Skin of body (tissue), 2 donors: Measurements from ENCODE around the gene GAS7. TPM values are rescaled to one million over a fixed set of nuclear protein-coding genes. Genes with fewer than 3 reads are reported as not detected.
"Not testable (repeated sequence)": the region's sequence is repeated elsewhere in the genome, so short reads cannot be mapped to it uniquely, and the experiment has no call there.

Experiments
- DNase-seq: peaks from one replicate; lab custom pipeline; 2025; lab: John Stamatoyannopoulos, UW
- total RNA-seq: library from RNA; depleted of rRNA; stranded (reverse); fragments of >200 nt; gene quantifications from one replicate; pipeline ENCODE4 v1.2.3, GENCODE V29; 2014

Gene GAS7
- total RNA-seq, 1 donor from 2014 or later = 60.8 TPM

- no peak for DNase-seq
These were observed 276.2 kb downstream of the GAS7 start for GRCh38 chr17:9922012-9922848.

GRCh38 chr17:9921216-9921615 is 277.2 kb downstream of the GAS7 start:
- not testable (repeated sequence) for DNase-seq

DNA sequence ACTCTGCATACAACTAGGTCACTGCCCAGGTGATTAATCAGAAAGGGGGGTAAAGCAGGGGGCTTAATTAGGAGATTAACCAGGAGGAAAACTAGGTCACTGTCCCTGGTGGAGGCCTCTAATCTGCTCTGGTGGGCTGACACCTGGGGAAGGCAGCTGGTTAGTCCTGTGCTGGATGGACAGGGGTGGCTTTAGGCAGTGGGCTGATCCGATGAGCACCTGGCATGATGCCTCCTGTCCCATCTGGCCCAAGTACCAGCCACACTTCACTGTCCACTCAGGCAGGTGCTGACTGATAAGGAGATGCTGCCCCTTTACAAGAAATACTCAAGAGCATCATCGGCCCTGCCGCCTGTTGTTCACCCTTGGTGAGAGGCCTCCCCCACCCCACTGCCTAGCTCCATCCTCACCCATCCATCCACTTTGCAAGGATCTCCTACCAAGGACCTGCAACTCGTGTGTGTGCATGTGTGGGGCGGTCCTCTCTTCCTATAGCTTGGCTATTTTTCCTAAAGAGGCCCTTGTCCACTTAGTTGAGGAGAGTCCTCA is 279.5 kb downstream of the GAS7 start:
- DNase-seq = no peak

DNA sequence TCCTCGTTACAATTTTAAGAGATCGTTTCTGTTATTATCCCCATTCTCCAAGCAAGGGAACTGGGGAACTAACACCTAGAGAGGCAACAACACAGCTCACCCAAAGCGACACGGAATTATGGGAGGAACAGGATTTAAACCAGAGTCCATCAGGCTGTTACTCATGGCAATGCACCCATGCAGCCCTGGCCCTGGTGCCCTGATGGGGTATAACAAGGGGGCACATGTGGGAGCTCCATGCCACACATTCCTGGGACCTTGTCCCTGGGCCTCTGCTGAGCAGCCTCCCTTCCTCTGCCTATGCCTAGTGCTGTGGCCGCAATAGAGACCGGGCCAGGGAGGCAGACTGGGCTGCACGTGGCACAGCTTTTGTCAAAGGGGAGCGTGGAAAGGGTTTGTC is 280.1 kb downstream of the GAS7 start:
- DNase-seq = no peak

DNA sequence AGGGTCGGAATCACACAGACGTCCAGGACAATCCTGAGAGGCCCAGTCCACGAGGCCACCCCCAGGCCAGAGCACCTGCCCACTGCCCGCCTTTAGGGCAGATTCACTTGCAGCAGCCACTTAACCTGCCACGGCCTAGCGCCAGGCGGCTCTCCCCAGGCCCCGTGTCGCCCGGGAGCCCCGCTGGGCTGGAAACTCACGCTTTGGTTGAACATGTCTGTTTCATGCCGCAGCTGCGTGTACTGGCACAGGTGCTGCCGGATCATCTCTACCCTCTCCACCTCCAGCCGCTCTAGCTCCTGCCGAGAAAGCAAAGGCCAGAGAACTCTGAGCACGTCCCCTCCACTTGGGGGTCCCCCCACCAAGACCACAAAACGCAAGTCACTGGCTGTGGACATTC is 280.6 kb downstream of the GAS7 start:
- DNase-seq = no peak

DNA sequence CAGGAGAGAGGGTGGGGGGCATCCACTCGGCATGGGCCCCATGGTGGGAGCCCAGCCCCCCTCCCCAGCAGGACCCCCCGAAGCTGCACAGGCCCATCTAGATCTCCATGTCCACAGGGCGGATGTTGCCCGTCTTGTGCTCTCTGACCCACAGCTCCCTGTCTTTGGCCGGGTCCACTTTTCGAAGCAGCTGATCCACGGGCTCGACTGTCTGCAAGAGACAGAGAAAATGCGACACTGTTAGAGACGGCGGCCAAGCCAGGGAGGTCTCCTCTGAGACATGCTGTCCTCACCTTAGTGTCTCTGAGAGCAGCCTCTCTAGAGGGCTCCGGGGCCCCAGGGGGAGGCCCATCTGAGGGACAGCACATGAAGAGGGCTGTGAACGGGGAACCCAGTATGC is 281.3 kb downstream of the GAS7 start:
- no peak for DNase-seq

GRCh38 chr17:9916108-9916507 is 282.3 kb downstream of the GAS7 start:
- no peak for DNase-seq

- no peak for DNase-seq
These were observed 284.9 kb downstream of the GAS7 start for GRCh38 chr17:9913476-9913875.

DNA sequence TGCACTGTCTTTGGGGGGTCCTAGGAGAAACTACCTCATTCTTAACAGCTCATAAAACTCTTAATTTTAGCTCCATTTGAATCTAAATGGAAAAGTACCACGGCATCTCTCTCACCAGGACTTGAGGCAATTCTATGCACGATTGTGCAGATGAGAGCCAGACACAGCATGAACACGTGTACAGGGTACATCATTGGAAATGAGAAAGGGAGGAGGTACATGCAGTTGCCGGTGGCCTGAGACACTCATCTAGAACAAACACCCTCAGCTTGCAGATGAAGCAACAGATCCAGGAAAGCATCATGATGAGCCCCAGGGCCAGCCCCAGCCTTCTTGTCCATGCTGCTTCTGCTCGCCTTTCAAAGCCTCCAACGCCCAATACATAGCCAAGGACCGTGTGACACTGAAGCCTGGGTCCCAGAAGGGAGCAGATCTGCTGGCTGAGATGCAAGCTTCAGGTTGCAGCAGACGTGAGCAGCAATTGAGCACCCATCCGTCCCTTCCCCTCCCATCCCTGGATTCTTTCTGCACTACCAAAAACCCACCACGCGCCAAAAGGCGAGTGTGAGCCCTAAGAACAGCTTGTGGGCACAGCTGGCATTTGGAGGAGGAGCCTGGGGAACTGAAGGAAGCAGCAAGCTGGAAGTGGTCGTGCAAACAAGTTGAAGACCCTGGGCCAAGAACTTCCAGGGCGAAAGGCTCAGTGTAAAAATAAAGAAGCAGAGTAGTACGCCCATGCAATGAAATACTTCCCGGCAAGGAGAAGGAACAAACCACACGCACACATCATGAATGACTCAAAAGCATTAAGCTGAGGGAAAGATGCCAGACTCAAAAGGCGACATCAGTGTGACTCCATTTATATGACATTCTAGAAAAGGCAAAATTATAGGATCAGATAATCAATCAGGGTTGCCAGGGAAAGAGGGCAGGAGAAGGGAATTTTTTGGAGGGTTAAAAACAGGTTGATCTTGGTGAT is 286.0 kb downstream of the GAS7 start:
- DNase-seq = peak; percentile 22

- DNase-seq = no peak
These were observed 287.3 kb downstream of the GAS7 start for GRCh38 chr17:9911089-9911488.

DNA sequence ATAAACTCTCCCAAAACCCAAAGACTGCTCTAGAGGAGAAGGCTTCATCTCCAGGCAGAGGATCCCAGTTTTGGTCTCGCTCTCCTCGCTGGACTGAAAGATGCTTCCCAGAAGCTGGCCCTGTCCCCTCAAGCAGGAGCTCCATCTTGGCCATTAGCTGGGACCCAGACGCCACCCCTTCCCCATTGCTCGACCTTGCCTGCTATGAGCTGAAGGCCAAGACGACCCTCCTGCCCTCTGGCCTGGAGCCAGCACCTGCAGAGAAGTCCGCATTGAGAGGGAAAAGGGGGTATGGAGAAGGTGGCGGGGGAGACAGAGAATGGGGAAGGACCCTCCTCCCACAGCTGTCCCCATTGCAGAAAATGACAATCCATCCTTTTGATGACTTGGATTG is 289.8 kb downstream of the GAS7 start:
- DNase-seq = no peak

DNA sequence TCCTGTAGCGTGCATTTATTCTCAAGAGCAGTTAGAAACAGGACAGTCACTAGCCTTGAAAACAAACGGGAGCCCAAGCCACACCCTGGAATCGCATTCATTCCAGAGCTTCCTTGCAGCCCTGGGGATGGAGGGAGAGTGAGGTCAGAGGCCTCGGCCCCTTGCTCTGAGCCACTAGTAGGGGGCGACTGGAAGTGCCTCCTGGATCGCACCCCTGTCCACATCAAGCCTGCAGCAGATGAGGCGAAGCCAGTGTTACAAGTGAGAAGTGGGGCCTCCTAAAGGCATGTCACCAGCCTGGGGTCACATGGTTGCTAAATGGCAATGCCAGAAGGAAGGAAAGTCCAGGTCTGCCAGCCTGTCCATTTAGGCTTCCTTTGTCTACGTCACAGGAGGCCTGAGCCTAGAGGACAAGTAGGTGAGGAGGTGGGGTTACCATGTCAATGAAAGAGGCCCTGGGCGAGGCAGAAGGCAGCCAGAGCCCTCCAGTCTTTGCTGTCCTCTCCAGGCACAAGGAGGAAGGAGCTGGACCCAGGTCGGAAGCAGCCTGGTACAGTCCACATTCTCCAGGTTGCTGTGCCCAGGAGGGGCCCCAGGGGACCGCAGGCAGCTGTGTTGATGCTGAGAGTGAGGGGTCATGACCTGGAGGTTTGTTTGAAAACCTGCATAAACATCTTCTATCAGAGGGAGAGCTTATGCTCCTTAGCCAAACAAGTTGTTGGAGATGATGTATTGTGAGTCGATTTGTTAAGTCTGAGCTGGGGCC is 290.3 kb downstream of the GAS7 start:
- no peak for DNase-seq

DNA sequence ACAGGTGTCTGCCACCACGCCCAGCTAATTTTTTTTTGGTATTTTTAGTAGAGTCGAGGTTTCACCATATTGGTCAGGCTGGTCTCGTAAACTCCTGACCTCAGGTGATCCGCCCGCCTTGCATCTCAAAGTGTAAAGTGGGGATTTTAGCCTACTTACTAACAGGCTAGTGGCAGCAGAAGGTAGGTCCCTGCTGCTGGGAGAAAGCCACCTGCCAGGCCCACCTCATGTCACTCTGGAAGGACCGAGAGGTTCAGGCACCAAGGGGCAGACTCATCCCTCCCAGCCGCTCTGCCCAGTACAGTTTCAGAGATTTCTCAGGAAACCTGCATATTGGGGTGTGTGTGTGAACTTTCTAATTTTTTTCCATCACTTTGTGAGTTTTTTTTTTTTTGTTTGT is 291.3 kb downstream of the GAS7 start:
- no peak for DNase-seq

- no peak for DNase-seq
These were observed 291.8 kb downstream of the GAS7 start for GRCh38 chr17:9906616-9907015.

GRCh38 chr17:9905902-9906301 is 292.5 kb downstream of the GAS7 start:
- no peak for DNase-seq

GRCh38 chr17:9905078-9905415 is 293.4 kb downstream of the GAS7 start, which contains the start of gene RCVRN:
RCVRN (minus strand) TSS chr17:9905271; CDS start chr17:9905180, 91 bp downstream.
- DNase-seq = no peak

DNA sequence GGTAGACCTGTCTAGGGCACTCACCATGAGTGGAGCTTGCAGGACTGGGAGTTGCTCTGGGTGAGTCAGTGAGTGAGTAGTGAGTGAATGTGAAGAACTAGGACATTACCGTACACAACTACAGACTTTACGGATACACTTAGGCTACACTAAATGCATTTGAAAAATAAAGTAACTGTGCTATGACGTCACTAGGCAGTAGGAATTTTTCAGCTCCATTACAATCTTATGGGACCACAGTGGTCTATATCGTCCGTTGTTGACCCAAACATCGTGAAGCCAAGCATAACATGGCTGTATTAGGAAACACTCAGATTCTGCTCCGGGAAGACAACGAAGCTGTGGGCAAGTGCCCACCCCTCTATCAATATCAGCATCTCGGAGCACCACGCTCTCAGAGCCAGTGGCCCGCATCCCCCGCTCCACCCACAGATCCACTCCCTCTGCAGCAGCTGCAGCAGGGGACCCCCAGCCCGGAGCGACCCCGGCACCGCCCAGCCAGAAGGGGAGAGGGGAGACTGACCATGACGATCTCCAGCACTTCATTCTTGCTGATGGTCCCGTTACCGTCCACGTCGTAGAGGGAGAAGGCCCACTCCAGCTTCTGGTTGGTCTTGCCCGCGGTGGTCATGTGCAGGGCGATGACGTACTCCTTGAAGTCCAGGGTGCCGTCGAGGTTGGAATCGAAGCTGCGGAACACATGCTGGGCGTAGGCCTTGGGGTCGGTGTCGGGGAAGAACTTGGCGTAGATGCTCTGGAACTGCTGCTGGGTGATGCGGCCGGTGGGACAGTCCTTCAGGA is 293.9 kb downstream of the GAS7 start:
- DNase-seq = no peak

DNA sequence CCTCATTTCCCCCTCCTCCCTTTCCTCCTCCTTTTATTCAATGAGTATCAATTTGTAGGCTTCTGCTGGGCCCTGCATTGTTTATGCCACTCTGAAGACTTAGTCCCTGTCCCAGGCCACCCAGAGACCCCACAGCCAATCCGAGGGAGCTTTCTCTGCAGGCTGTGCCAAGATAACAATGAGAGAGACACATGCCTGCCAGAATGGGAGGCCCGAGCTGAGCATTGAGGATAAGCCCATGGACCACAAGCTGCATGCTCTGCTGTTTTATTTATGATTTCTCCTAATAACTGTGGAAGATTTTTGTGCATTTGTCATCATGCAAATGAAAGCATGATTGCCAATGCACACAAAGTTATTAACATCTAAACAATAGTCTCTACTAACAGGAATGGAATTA is 296.3 kb downstream of the GAS7 start:
- DNase-seq = peak; percentile 67

DNA sequence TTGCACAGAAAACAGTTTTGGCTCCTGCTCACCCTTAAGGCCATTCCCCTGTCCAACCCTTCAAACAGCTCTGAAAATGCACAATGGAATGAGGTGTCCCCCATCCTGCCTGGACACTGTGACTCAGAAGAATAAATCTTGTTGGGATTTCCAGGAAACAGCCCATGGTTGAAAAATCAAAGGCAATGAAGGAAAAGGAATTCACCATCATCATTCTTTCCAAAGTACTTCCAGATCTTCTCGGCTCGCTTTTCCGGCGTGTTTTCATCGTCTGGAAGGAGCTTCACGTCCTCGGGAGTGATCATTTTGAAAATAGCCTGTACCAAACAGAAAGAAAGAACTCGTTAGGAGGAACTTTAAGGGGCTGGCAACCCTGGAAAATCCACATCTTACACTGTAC is 297.6 kb downstream of the GAS7 start:
- DNase-seq = peak; percentile 89

DNA sequence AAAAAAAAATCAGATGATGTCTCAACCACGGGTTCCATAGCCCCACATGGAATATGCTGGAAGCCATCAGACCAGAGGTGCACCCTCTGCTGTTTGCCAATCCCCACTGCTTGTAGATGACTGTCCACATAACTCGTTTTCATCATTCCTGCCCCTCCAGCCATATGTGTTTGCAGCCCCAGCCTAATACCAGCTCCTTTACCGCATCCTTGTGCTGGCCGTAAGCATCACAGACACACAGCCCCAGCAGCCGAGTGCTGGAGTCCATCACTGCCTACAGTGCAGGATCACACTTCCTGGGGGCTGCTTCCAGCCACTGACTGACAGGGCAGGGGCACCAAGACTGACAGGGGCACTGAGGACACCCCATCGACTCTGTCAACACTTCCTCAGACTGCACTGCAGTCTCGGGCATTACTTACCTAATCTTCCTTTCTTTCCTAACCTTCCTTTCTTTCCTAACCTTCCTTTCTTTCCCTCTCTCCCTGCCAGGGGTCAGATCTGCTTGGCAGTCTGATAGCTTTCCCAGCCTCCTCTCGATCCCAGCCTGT is 298.3 kb downstream of the GAS7 start:
- no peak for DNase-seq
